Osteoblast (primary cell): Measurements from ENCODE around the gene PDZRN3. TPM values are rescaled to one million over a fixed set of nuclear protein-coding genes. Genes with fewer than 3 reads are reported as not detected.

Experiments used
- DNase-seq: peaks from one replicate; pipeline ENCODE4 v3.0.0; 2011; ENCODE audit warnings: low spot score, mixed read lengths; ENCODE audit not compliant: insufficient read length; ENCODE audit errors: missing footprints
- H2AFZ ChIP-seq: 2 replicates; pipeline ENCODE4 v1.6.0; 2011; ENCODE audit warnings: mild to moderate bottlenecking, low read length
- H3K27ac ChIP-seq: 2 replicates; pipeline ENCODE4 v1.5.1; 2011; ENCODE audit warnings: mild to moderate bottlenecking, low read depth, low read length, moderate library complexity
- H3K27me3 ChIP-seq: 2 replicates; pipeline ENCODE4 v1.6.0; 2012; ENCODE audit warnings: mild to moderate bottlenecking, control low read depth, inconsistent platforms, low read length, moderate library complexity; ENCODE audit not compliant: insufficient read depth
- H3K36me3 ChIP-seq: 2 replicates; pipeline ENCODE4 v1.5.1; 2011; ENCODE audit warnings: mild to moderate bottlenecking, low read length, control low read depth, moderate library complexity; ENCODE audit not compliant: insufficient read depth
- H3K4me1 ChIP-seq: 2 replicates; pipeline ENCODE4 v1.5.1; 2011; ENCODE audit warnings: mild to moderate bottlenecking, low read length, control low read depth, moderate library complexity; ENCODE audit not compliant: insufficient read depth
- H3K4me2 ChIP-seq: 2 replicates; pipeline ENCODE4 v1.6.0; 2011; ENCODE audit warnings: mild to moderate bottlenecking, low read length; ENCODE audit not compliant: insufficient read depth
- H3K4me3 ChIP-seq: fragments of 200-600 bp; sonication (generic); 3 replicates; pipeline ENCODE4 v1.5.1; 2012; ENCODE audit warnings: mild to moderate bottlenecking, low read length, inconsistent platforms; ENCODE audit not compliant: insufficient read depth
- H3K79me2 ChIP-seq: 2 replicates; pipeline ENCODE4 v1.6.0; 2012; ENCODE audit warnings: mild to moderate bottlenecking, low read length, control low read depth, inconsistent platforms; ENCODE audit not compliant: insufficient read depth
- H3K9me3 ChIP-seq: 2 replicates; pipeline ENCODE4 v1.5.1; 2011; ENCODE audit warnings: low read depth, low read length, control low read depth
- H4K20me1 ChIP-seq: 2 replicates; pipeline ENCODE4 v1.6.0; 2012; ENCODE audit warnings: mild to moderate bottlenecking, low read length, control low read depth; ENCODE audit not compliant: insufficient read depth
- total RNA-seq: library from RNA; depleted of rRNA; stranded (reverse); fragments of >200 nt; gene quantifications from 2 replicates; pipeline ENCODE4 v1.2.3, GENCODE V29; 2012
- TF ChIP-seq, protein P1 (sequence below): IDR thresholded peaks from 2 replicates; pipeline ENCODE4 v1.5.1; 2011; ENCODE audit warnings: mild to moderate bottlenecking, low read depth, low read length, moderate library complexity; ENCODE audit errors: extremely low read depth

The PDZRN3 gene
- total RNA-seq, 1 donor, result 26.4 TPM

GRCh38 chr3:73661265-73661664 is 36.5 kb upstream of the PDZRN3 start:
- Histone ChIP-seq H3K36me3 (no peaks in the 10 kb centered on the region), H3K27ac (peak overlapping the region; percentile 48), H3K4me1 (peaks cover 3% of the 10 kb centered on the region), H3K4me2 (no peak overlapping the region), H4K20me1 (no peaks in the 10 kb centered on the region), H2AFZ (no peak overlapping the region), H3K27me3 (no peaks in the 10 kb centered on the region), H3K9me3 (no peaks in the 10 kb centered on the region), H3K79me2 (no peaks in the 10 kb centered on the region), H3K4me3 (no peak overlapping the region)
- TF ChIP-seq, protein P1, sequence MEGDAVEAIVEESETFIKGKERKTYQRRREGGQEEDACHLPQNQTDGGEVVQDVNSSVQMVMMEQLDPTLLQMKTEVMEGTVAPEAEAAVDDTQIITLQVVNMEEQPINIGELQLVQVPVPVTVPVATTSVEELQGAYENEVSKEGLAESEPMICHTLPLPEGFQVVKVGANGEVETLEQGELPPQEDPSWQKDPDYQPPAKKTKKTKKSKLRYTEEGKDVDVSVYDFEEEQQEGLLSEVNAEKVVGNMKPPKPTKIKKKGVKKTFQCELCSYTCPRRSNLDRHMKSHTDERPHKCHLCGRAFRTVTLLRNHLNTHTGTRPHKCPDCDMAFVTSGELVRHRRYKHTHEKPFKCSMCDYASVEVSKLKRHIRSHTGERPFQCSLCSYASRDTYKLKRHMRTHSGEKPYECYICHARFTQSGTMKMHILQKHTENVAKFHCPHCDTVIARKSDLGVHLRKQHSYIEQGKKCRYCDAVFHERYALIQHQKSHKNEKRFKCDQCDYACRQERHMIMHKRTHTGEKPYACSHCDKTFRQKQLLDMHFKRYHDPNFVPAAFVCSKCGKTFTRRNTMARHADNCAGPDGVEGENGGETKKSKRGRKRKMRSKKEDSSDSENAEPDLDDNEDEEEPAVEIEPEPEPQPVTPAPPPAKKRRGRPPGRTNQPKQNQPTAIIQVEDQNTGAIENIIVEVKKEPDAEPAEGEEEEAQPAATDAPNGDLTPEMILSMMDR, result no peak
- DNase-seq, result no peak

- no peaks in the 10 kb centered on the region for H4K20me1 ChIP-seq
- no peaks in the 10 kb centered on the region for H3K79me2 ChIP-seq
- peaks cover 9% of the 10 kb centered on the region for H3K4me1 ChIP-seq
- no peak overlapping the region for H3K4me3 ChIP-seq
- H3K4me2 ChIP-seq, result no peak overlapping the region
- no peak overlapping the region for H3K27ac ChIP-seq
- no peak overlapping the region for H2AFZ ChIP-seq
- no peak for DNase-seq
- H3K36me3 ChIP-seq, result no peaks in the 10 kb centered on the region
- H3K27me3 ChIP-seq, result no peaks in the 10 kb centered on the region
- TF ChIP-seq, protein P1, result no peak
- H3K9me3 ChIP-seq, result no peaks in the 10 kb centered on the region
Observed at GRCh38 chr3:73658227-73658626, 33.5 kb upstream of the PDZRN3 start.

DNA sequence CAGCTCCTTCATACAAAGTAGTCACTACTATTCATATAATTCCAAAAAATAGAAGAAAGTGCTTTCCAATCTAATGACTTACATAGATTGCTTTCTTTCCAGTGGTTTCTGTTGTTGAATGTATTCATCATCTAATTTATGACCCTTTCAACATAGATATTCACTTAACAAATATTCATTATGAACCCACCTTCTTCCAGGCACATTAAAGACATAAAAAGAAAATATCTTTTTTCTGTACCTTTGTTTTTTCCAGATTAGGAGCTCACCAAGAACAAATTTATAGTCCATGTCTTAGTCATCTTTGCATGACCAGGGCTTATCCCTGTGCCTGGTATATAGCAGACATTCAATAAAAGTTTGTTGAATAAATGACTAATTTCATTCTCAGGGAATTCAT is 32.4 kb upstream of the PDZRN3 start:
- no peak overlapping the region for H3K4me3 ChIP-seq
- peaks cover 9% of the 10 kb centered on the region for H3K4me1 ChIP-seq

GRCh38 chr3:73656241-73656890 is 31.6 kb upstream of the PDZRN3 start:
- no peak overlapping the region for H3K4me2 ChIP-seq
- peaks cover 9% of the 10 kb centered on the region for H3K4me1 ChIP-seq
- TF ChIP-seq, protein P1, result no peak
- H4K20me1 ChIP-seq, result no peaks in the 10 kb centered on the region
- no peak overlapping the region for H2AFZ ChIP-seq
- no peaks in the 10 kb centered on the region for H3K9me3 ChIP-seq
- H3K36me3 ChIP-seq, result no peaks in the 10 kb centered on the region
- no peaks in the 10 kb centered on the region for H3K79me2 ChIP-seq
- H3K27me3 ChIP-seq, result no peaks in the 10 kb centered on the region
- peak overlapping the region; percentile 44 for H3K27ac ChIP-seq
- no peak overlapping the region for H3K4me3 ChIP-seq
- peak; percentile 52 for DNase-seq

More for the DNA sequence above, 32.4 kb upstream of the PDZRN3 start:
- Histone ChIP-seq H4K20me1 (no peaks in the 10 kb centered on the region), H3K36me3 (no peaks in the 10 kb centered on the region), H3K9me3 (no peaks in the 10 kb centered on the region), H3K27me3 (no peaks in the 10 kb centered on the region), H2AFZ (no peak overlapping the region), H3K79me2 (no peaks in the 10 kb centered on the region), H3K27ac (no peak overlapping the region), H3K4me2 (no peak overlapping the region)
- TF ChIP-seq, protein P1, result no peak
- no peak for DNase-seq
